Neural cell (in vitro differentiated cells): Measurements from ENCODE around the gene CBFA2T2.

Experiments used
- CTCF ChIP-seq: fragments of 450-650 bp; IDR thresholded peaks from 2 replicates; pipeline ENCODE4 v1.5.1; 2014; ENCODE audit warnings: antibody characterized with exemption, mild to moderate bottlenecking, moderate library complexity; ENCODE audit not compliant: poor library complexity, severe bottlenecking
- EP300 ChIP-seq: fragments of 450-650 bp; conservative IDR thresholded peaks from 2 replicates; pipeline ENCODE4 v1.6.1; 2014; ENCODE audit warnings: antibody characterized with exemption, mild to moderate bottlenecking, moderate library complexity; ENCODE audit not compliant: poor library complexity, severe bottlenecking
- EZH2 ChIP-seq: fragments of 200-600, 300-800 bp; shearing (Covaris generic), sonication (generic); IDR thresholded peaks from 2 replicates; pipeline ENCODE4 v1.6.1; 2014; ENCODE audit warnings: antibody characterized with exemption, low read length, borderline replicate concordance, mild to moderate bottlenecking; ENCODE audit not compliant: insufficient read depth, poor library complexity, severe bottlenecking
- MXI1 ChIP-seq: fragments of 450-650 bp; conservative IDR thresholded peaks from 2 replicates; pipeline ENCODE4 v1.6.1; 2014; ENCODE audit warnings: antibody characterized with exemption, mild to moderate bottlenecking; ENCODE audit not compliant: poor library complexity, severe bottlenecking
- POLR2AphosphoS5 ChIP-seq: IDR thresholded peaks from 2 replicates; pipeline ENCODE4 v1.6.1; 2012
- RAD21 ChIP-seq: fragments of 450-650 bp; conservative IDR thresholded peaks from 2 replicates; pipeline ENCODE4 v1.6.1; 2014; ENCODE audit warnings: antibody characterized with exemption, mild to moderate bottlenecking, moderate library complexity
- REST ChIP-seq: IDR thresholded peaks from 2 replicates; pipeline ENCODE4 v1.6.1; 2012; ENCODE audit warnings: borderline replicate concordance
- SMC3 ChIP-seq: fragments of 450-650 bp; conservative IDR thresholded peaks from 2 replicates; pipeline ENCODE4 v1.6.1; 2014; ENCODE audit warnings: antibody characterized with exemption, mild to moderate bottlenecking, moderate library complexity; ENCODE audit not compliant: poor library complexity
- TAF1 ChIP-seq: IDR thresholded peaks from 2 replicates; pipeline ENCODE4 v1.6.1; 2012; ENCODE audit warnings: low read depth

GRCh38 chr20:33475381-33476152, 14.3 kb upstream of the CBFA2T2 start:
- TF ChIP-seq CTCF (no peak), RAD21 (no peak), TAF1 (no peak), MXI1 (no peak), REST (no peak), EZH2 (no peak), POLR2AphosphoS5 (no peak), EP300 (no peak), SMC3 (no peak)
